Left ventricle myocardium inferior (tissue), 1 donor: ENCODE measurements around the gene SLC2A3. TPM values are rescaled to one million over a fixed set of nuclear protein-coding genes. Genes with fewer than 3 reads are reported as not detected.

Experiments used
- DNase-seq: peaks from one replicate; pipeline ENCODE4 v3.0.0-alpha.2; 2020
- H3K27ac ChIP-seq: fragments of 200-600 bp; replicated peaks from 2 replicates; pipeline ENCODE4 v1.8.0; 2021
- H3K27me3 ChIP-seq: fragments of 200-600 bp; 2 replicates; pipeline ENCODE4 v1.8.0; 2021; ENCODE audit warnings: low read depth
- H3K36me3 ChIP-seq: fragments of 200-600 bp; 2 replicates; pipeline ENCODE4 v1.8.0; 2021
- H3K4me1 ChIP-seq: fragments of 200-600 bp; 2 replicates; pipeline ENCODE4 v1.8.0; 2021
- H3K4me3 ChIP-seq: fragments of 200-600 bp; 2 replicates; pipeline ENCODE4 v1.8.0; 2021; ENCODE audit warnings: mild to moderate bottlenecking, moderate library complexity
- H3K9me3 ChIP-seq: fragments of 200-600 bp; replicated peaks from 2 replicates; pipeline ENCODE4 v1.8.0; 2021
- CTCF ChIP-seq: fragments of 200-600 bp; IDR thresholded peaks from 2 replicates; pipeline ENCODE4 v1.8.0; 2021; ENCODE audit warnings: antibody characterized with exemption, mild to moderate bottlenecking, borderline replicate concordance
- intact Hi-C: fragments of 100-400 bp; cut with micrococcal nuclease; formaldehyde crosslinking; loops from one replicate; pipeline ENCODE4 v1.11.0; 2022
- total RNA-seq: library from RNA; stranded (reverse); fragmentation: NEBNext Ultra II Directional; extraction: Animal tissue kit (Norgen Biotek cat#: 25700); gene quantifications from one replicate; pipeline ENCODE4 v1.2.1, GENCODE V29; 2021
- donor health status: DM: no; HTN: yes; CAD: no; lungs with severe emphysema.

SLC2A3 gene
- total RNA-seq, 1 donor from 2014 or later, result 13.7 TPM

- no peak for TF ChIP-seq CTCF
- Histone ChIP-seq H3K36me3 (no peaks in the 10 kb centered on the region), H3K4me3 (peak within 1 kb of the TSS; percentile 46), H3K27ac (no peak within 1 kb of the TSS), H3K4me1 (no peaks in the 10 kb centered on the region), H3K9me3 (no peaks in the 10 kb centered on the region), H3K27me3 (peaks cover 46% of the 10 kb centered on the region)
- intact Hi-C loops, result no loop called here
- DNase-seq, result no peak
These were observed 63.2 kb downstream of the SLC2A3 start, which contains the start of gene SLC2A14 for GRCh38 chr12:7872566-7873319. SLC2A14 (minus strand) TSS chr12:7872915; CDS start chr12:7869880, 3,035 bp downstream.

GRCh38 chr12:7870335-7870734, 65.7 kb downstream of the SLC2A3 start:
- Histone ChIP-seq H3K4me3 (no peak overlapping the region), H3K27ac (no peak overlapping the region), H3K27me3 (peaks cover 45% of the 10 kb centered on the region), H3K9me3 (no peaks in the 10 kb centered on the region), H3K4me1 (no peaks in the 10 kb centered on the region), H3K36me3 (no peaks in the 10 kb centered on the region)
- intact Hi-C loops, result no loop called here
- DNase-seq, result no peak
- TF ChIP-seq CTCF, result no peak

Other genes starting within 250 kb of the SLC2A3 start
- gene GDF3, start 240.4 kb downstream of the SLC2A3 start, total RNA-seq, result 0.19 TPM
- not detected for gene DPPA3, start 224.8 kb downstream of the SLC2A3 start, total RNA-seq
- gene CLEC4C, start 188.8 kb downstream of the SLC2A3 start, total RNA-seq, result not detected
- gene NANOGNB, start 171.0 kb downstream of the SLC2A3 start, total RNA-seq, result not detected
- gene NANOG, start 146.8 kb downstream of the SLC2A3 start, total RNA-seq, result not detected
- not detected for gene SLC2A14, start 63.3 kb downstream of the SLC2A3 start, total RNA-seq
- gene FOXJ2, start 96.5 kb upstream of the SLC2A3 start, total RNA-seq, result 22.1 TPM
- 5.5 TPM for gene C3AR1, start 130.2 kb upstream of the SLC2A3 start, total RNA-seq
- 15.4 TPM for gene NECAP1, start 146.1 kb upstream of the SLC2A3 start, total RNA-seq
- gene CLEC4A, start 187.4 kb upstream of the SLC2A3 start, total RNA-seq, result 1.5 TPM
- not detected for gene ZNF705A, start 220.8 kb upstream of the SLC2A3 start, total RNA-seq